AG04450 (cell line): Measurements from ENCODE around the gene GPR179. TPM values are rescaled to one million over a fixed set of nuclear protein-coding genes. Genes with fewer than 3 reads are reported as not detected.

Experiments used
- CTCF ChIA-PET: fragments of 300-600, 350-600 bp; formaldehyde crosslinking; extraction: SDS; loops from one replicate; lab custom pipeline; 2022; ENCODE audit warnings: antibody characterized with exemption, inconsistent platforms; lab: Charles Lee
- POLR2A ChIA-PET: fragments of 350-600 bp; formaldehyde crosslinking; extraction: SDS; loops from one replicate; lab custom pipeline; 2021; ENCODE audit warnings: antibody characterized with exemption, inconsistent platforms; lab: Yijun Ruan, JAX
- DNase-seq: peaks from one replicate; pipeline ENCODE4 v3.0.0-alpha.2; 2011; ENCODE audit warnings: low read depth, low spot score
- H3K27ac ChIP-seq: one replicate; pipeline ENCODE4 v1.5.1; 2012; ENCODE audit warnings: low read depth, low read length, control low read depth
- H3K27me3 ChIP-seq: one replicate; pipeline ENCODE4 v1.6.0; 2012; ENCODE audit warnings: low read length; ENCODE audit not compliant: control insufficient read depth, insufficient read depth
- H3K4me3 ChIP-seq: 2 replicates; pipeline ENCODE4 v1.5.1; 2011; ENCODE audit warnings: mild to moderate bottlenecking, low read depth, low read length, control low read depth
- H3K9me3 ChIP-seq: 2 replicates; pipeline ENCODE4 v1.5.1; 2012; ENCODE audit warnings: low read length; ENCODE audit not compliant: control insufficient read depth, insufficient read depth
- polyA minus RNA-seq: library from RNA; depleted of rRNA, polyadenylated mRNA; stranded (reverse); fragments of >200 nt; gene quantifications from 2 replicates; pipeline ENCODE4 v1.2.3, GENCODE V29; 2011; rRNA and poly(A)+ RNA removed
- polyA plus RNA-seq: library from polyadenylated mRNA; depleted of rRNA; stranded (reverse); fragments of >200 nt; gene quantifications from 2 replicates; pipeline ENCODE4 v1.2.3, GENCODE V29; 2011; rRNA removed
- TF ChIP-seq, protein P1 (sequence below): IDR thresholded peaks from 2 replicates; pipeline ENCODE4 v1.5.1; 2011; ENCODE audit warnings: low read depth, low read length, control low read depth, inconsistent platforms

Gene GPR179, protein sequence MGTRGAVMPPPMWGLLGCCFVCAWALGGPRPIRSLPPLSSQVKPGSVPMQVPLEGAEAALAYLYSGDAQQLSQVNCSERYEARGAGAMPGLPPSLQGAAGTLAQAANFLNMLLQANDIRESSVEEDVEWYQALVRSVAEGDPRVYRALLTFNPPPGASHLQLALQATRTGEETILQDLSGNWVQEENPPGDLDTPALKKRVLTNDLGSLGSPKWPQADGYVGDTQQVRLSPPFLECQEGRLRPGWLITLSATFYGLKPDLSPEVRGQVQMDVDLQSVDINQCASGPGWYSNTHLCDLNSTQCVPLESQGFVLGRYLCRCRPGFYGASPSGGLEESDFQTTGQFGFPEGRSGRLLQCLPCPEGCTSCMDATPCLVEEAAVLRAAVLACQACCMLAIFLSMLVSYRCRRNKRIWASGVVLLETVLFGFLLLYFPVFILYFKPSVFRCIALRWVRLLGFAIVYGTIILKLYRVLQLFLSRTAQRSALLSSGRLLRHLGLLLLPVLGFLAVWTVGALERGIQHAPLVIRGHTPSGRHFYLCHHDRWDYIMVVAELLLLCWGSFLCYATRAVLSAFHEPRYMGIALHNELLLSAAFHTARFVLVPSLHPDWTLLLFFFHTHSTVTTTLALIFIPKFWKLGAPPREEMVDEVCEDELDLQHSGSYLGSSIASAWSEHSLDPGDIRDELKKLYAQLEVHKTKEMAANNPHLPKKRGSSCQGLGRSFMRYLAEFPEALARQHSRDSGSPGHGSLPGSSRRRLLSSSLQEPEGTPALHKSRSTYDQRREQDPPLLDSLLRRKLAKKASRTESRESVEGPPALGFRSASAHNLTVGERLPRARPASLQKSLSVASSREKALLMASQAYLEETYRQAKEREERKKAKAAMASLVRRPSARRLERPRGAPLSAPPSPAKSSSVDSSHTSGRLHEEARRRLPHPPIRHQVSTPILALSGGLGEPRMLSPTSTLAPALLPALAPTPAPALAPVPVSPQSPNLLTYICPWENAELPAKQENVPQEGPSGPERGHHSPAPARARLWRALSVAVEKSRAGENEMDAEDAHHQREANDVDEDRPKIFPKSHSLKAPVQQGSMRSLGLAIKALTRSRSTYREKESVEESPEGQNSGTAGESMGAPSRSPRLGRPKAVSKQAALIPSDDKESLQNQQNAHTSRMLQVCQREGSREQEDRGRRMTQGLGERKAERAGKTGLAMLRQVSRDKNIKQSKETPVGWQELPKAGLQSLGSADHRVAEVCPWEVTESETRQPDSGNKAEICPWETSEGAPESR (N-terminal part only)
- polyA plus RNA-seq, result not detected in 2 replicates
- 0.05 TPM in 1 of 2 replicates, not detected in the other for polyA minus RNA-seq

GRCh38 chr17:38343608-38344419, at the start of gene GPR179:
TSS of gene GPR179 (minus strand) at chr17:38343956. CDS start at chr17:38343789, 167 bp downstream.
- TF ChIP-seq, protein P1, sequence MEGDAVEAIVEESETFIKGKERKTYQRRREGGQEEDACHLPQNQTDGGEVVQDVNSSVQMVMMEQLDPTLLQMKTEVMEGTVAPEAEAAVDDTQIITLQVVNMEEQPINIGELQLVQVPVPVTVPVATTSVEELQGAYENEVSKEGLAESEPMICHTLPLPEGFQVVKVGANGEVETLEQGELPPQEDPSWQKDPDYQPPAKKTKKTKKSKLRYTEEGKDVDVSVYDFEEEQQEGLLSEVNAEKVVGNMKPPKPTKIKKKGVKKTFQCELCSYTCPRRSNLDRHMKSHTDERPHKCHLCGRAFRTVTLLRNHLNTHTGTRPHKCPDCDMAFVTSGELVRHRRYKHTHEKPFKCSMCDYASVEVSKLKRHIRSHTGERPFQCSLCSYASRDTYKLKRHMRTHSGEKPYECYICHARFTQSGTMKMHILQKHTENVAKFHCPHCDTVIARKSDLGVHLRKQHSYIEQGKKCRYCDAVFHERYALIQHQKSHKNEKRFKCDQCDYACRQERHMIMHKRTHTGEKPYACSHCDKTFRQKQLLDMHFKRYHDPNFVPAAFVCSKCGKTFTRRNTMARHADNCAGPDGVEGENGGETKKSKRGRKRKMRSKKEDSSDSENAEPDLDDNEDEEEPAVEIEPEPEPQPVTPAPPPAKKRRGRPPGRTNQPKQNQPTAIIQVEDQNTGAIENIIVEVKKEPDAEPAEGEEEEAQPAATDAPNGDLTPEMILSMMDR, result no peak

DNA sequence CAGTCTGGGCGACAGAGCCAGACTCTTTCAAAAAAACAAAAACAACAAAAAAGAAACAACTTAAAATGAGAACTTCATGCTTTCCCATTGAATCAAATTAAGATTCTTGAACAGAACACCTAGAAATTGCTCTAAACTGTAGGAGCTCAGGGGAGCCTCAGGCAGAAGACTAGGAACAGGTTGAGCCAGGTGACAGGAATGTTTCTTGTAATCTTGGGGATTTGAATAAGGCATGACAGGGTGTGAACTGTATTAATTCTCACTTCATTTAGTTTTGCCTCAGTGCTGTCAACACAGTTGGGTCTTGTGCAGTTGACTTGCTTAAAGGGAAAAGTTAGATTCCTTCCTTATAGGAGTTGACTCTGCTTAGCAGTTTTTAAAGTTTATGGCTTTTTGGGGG, 35.7 kb upstream of the GPR179 start:
- Histone ChIP-seq H3K9me3 (no peaks in the 10 kb centered on the region), H3K4me3 (no peak overlapping the region), H3K27ac (no peak overlapping the region), H3K27me3 (no peaks in the 10 kb centered on the region)
- DNase-seq, result no peak
- CTCF ChIA-PET, result interaction anchor here (0.6 to 1.6 kb wide), 4 partner anchors 30 to 179 kb away, joined by 3 to 5 read pairs (median 4); no protein-coding TSS in a partner anchor
- POLR2A ChIA-PET, result no interaction called here
- TF ChIP-seq, protein P1, result no peak

More at GRCh38 chr17:38343608-38344419, at the start of gene GPR179:
- H3K4me3 ChIP-seq, result no peak within 1 kb of the TSS
- no peaks in the 10 kb centered on the region for H3K9me3 ChIP-seq
- DNase-seq, result no peak
- peaks cover 27% of the 10 kb centered on the region for H3K27me3 ChIP-seq
- POLR2A ChIA-PET, result interaction anchor here (0.6 kb wide), 1 partner anchor 31 kb away, joined by 7 read pairs; no protein-coding TSS in a partner anchor
- CTCF ChIA-PET, result interaction anchor here (1.3 to 1.4 kb wide), 2 partner anchors 10 to 71 kb away, joined by 3 to 5 read pairs; no protein-coding TSS in a partner anchor
- H3K27ac ChIP-seq, result no peak within 1 kb of the TSS

GRCh38 chr17:38369124-38369886, 25.5 kb upstream of the GPR179 start:
- CTCF ChIA-PET, result interaction anchor here (1.1 kb wide), 1 partner anchor 20 kb away, joined by 3 read pairs; no protein-coding TSS in a partner anchor
- POLR2A ChIA-PET, result no interaction called here
- TF ChIP-seq, protein P1, result no peak
- Histone ChIP-seq H3K27me3 (no peaks in the 10 kb centered on the region), H3K27ac (no peak overlapping the region), H3K9me3 (no peaks in the 10 kb centered on the region), H3K4me3 (no peak overlapping the region)
- DNase-seq, result no peak

DNA sequence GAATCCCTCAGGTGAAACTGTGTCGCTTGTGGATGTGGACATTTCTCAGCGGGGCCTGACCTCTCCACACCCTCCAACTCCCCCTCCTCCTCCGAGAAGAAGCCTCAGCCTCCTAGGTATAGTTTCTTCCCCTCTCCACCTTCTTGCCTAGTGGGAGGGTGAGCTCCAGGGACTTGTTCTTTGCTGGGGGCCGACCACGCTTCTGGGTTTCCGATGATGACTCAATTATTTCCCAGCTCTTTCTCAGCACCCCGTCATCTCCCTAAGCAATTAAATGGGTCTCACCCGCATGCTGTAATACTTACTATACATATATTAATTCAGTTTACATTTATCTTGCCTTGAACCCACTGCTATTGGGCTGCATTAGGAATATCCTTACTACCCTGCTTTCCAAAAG, 21.0 kb upstream of the GPR179 start:
- no peak overlapping the region for H3K27ac ChIP-seq
- POLR2A ChIA-PET, result no interaction called here

More for the DNA sequence above, 21.0 kb upstream of the GPR179 start:
- TF ChIP-seq, protein P1, result no peak
- Histone ChIP-seq H3K9me3 (no peaks in the 10 kb centered on the region), H3K27me3 (no peaks in the 10 kb centered on the region), H3K4me3 (no peak overlapping the region)
- DNase-seq, result no peak
- CTCF ChIA-PET, result interaction anchor here (1.0 to 5.1 kb wide), 2 partner anchors 11 to 16 kb away, joined by 4 to 23 read pairs; no protein-coding TSS in a partner anchor
